IPS-18c (cell line): Measurements from ENCODE around the gene DGUOK.
A peak's percentile ranks its signal among the peaks of the same experiment; 100 is the strongest.

Experiments
- H3K4me3 ChIP-seq: 2 replicates; pipeline ENCODE4 v1.7.0; 2013; ENCODE audit warnings: low read depth, mild to moderate bottlenecking, low read length, moderate library complexity; ENCODE audit not compliant: insufficient read depth
- H3K9me3 ChIP-seq: one replicate; pipeline ENCODE4 v1.6.1; 2013; ENCODE audit warnings: mild to moderate bottlenecking, low read length, moderate library complexity; ENCODE audit not compliant: control insufficient read depth, insufficient read depth

The DGUOK gene

DNA sequence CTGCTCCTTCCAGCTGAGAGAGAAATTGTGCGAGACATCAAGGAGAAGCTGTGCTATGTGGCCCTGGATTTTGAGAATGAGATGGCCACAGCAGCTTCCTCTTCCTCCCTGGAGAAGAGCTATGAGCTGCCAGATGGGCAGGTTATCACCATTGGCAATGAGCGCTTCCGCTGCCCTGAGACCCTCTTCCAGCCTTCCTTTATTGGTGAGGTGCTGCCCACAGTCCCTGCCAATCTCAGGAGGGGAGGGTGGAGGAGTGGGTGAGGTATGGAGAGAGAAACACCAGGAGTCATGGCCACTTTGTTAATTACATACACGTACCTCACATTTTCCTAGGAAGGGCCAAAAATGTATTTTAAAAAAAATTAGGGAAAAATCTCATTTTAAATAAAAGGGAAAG lies 12.0 kb upstream of the DGUOK start:
- H3K4me3 ChIP-seq = no peak overlapping the region
- no peaks in the 10 kb centered on the region for H3K9me3 ChIP-seq

DNA sequence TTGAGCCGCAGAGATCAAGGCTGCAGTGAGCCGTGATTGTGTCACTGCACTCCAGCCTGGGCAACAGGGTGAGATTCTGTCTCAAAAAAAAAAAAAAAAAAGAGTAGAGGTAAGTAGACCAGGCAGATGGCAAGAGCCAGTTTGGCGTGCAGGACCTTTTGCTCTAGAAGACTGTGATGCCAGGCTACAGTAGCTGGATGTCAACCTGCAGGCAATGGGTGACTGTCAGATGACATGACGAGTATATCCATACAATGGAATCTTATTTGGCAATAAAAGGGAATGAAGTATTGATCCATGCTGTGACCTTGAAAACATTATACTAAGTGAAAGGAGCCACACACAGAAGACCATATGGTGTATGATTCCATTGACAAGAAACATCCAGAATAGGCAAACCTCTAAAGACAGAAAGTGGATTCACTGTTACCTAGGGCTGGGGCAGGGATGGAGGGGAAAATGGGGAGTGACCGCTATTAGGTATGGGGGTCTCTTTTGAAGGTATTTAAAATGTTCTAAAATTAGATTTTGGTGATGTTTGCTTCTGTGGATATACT lies 11.2 kb upstream of the DGUOK start:
- Histone ChIP-seq H3K9me3 (no peaks in the 10 kb centered on the region), H3K4me3 (no peak overlapping the region)

DNA sequence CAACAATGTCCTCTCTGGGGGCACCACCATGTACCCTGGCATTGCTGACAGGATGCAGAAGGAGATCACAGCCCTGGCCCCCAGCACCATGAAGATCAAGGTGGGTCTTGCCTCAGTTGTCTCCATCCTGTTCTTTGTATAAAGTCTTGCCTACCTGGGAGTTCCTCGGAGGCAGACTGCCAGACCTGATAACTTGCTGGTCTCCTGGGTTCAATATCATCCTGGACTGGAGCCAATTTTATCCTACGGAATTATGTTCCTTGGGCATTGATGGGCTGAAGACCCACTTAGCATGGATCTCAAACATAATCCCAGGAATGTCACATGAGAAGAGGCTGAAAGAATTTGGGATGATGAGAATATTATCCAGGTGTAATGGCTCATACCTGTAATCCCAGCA lies 10.0 kb upstream of the DGUOK start:
- H3K4me3 ChIP-seq = no peak overlapping the region
- H3K9me3 ChIP-seq = no peaks in the 10 kb centered on the region

DNA sequence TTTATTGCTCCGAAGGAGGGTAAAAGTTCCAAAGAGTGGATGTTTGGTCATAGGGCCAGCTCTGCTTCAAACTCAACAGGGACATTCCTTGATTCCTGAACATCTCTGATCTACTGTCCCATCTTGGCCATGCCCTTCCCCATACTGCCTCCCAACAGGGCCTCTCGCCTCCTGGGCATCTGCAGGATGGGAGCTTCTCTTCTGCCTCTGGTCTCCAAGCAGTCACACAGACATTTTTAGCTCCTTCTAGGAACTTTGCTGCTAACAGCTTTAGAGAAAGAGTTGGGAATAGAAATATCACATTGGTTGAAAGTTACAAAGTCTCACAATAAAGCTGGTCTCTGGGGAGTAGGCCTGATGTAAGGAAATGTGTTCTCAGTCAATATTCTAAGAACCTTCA lies 9.4 kb upstream of the DGUOK start:
- Histone ChIP-seq H3K4me3 (no peak overlapping the region), H3K9me3 (no peaks in the 10 kb centered on the region)

DNA sequence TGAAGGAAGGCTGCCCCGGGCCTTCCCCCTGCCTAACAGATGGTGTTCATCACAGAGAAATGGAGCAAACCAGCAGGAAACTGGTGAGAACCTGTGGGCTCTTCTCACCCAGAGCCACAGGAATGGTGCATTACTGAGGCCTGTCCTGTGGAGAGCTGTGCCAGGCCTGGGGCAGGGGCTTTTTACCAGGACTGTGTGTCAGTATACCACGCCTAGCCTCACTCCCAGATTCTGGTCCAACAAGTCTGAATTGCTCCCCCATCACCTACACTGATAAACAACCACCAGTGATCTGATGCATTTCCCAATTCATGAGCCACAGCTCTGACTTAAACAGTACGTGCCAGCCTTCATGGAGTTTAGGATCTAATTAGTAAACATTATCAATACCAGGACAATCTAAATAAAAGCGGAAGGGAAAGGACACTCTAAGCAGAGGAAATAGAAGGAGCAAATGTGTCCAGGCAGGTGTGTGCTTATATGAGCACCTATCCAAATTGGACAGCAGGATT lies 8.9 kb upstream of the DGUOK start:
- H3K4me3 ChIP-seq = no peak overlapping the region
- no peaks in the 10 kb centered on the region for H3K9me3 ChIP-seq

GRCh38 chr2:73918856-73919255 lies 7.8 kb upstream of the DGUOK start:
- Histone ChIP-seq H3K4me3 (no peak overlapping the region), H3K9me3 (no peaks in the 10 kb centered on the region)

DNA sequence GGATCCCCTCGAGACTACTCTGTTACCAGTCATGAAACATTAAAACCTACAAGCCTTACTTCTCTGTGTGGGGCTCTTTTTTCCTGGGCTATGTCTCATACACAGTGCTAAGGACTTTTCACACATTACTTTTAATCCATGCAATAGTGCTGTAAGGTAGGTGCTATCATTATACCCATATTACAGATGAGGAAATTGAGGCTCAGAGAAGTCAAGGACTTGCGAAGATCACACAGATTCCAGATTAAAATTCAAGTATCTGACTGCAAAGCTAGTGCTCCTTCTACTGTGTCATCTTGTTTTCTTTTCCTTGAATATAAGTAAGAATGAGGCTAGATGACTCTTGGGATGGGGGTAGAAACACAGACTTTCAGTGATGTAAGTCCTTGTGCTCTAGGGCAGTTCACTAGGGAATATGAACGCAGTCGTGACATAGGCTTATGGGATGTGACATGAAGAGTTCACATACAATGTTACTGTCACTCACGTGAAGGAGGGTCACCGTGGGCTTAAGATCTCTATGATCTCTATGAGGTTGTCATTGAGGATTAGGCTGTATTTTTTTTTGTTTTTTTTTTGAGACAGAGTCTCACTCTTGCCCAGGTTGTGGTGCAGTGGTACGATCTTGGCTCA lies 7.0 kb upstream of the DGUOK start:
- no peaks in the 10 kb centered on the region for H3K9me3 ChIP-seq
- no peak overlapping the region for H3K4me3 ChIP-seq

GRCh38 chr2:73920577-73921545 lies 5.8 kb upstream of the DGUOK start:
- H3K9me3 ChIP-seq = no peaks in the 10 kb centered on the region
- H3K4me3 ChIP-seq = no peak overlapping the region

GRCh38 chr2:73921581-73921980 lies 5.1 kb upstream of the DGUOK start:
- no peak overlapping the region for H3K4me3 ChIP-seq
- H3K9me3 ChIP-seq = no peaks in the 10 kb centered on the region

DNA sequence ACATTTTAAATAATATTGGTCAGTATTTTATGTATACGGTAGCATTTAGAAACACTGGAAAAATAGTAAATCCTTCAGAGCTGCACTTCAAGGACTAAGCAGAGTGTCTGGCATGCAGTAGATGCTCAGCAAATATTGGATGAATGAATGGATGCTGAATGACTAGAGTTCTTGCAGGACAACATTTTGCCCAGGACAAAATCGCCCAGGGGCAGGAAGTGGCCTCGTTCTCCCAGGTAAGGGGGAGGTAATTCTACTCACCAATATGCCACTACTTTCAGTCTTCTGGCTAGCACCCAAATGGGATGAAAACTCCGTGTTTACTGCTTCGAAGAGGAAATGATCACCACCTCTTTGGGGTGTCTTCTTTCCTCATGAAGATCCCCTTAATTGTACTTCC lies 4.0 kb upstream of the DGUOK start:
- H3K4me3 ChIP-seq = no peak overlapping the region
- no peaks in the 10 kb centered on the region for H3K9me3 ChIP-seq

- Histone ChIP-seq H3K4me3 (no peak overlapping the region), H3K9me3 (no peaks in the 10 kb centered on the region)
These were observed 1.5 kb upstream of the DGUOK start for GRCh38 chr2:73925033-73925704.

- H3K4me3 ChIP-seq = no peak overlapping the region
These were observed 707 bp upstream of the DGUOK start for GRCh38 chr2:73925853-73926492.

DNA sequence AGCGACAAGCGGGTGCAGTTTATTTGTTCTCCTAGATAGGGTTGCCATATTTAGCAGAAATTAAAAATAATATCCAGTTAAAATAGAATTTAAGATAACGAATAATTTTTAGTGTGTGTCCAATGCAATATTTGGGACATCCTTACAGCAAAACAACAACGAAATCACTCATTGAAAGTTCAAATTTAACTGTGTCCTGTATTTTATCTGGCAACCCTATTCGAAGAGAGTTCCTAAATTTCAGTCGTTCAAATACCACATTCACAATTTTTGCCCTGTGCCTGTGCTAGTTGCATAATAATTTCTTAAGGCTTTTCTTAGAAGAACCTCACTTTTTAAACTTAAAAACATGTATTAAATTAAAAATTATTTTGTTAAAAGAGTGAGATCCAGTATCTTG lies 664 bp downstream of the DGUOK start:
- no peaks in the 10 kb centered on the region for H3K9me3 ChIP-seq
- peak overlapping the region; percentile 100 for H3K4me3 ChIP-seq

More at GRCh38 chr2:73925853-73926492, 707 bp upstream of the DGUOK start:
- no peaks in the 10 kb centered on the region for H3K9me3 ChIP-seq

DNA sequence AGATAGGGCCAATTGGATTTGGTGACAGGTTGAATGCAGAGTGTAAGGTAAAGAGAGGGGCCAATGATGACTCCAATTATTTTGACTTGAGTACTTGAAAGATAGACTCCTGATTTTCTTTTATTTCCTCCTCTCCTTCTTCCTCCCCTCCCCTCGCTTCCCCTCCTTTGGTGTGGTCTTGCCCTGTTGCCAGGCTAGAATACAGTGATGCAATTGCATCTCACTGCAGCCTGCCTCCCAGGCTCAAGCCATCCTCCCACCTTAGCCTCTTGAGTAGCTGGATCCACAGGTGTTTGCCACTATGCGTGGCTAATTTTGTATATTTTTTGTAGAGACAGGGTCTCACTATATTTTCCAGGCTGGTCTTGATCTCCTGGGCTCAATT lies 2.3 kb downstream of the DGUOK start:
- H3K4me3 ChIP-seq = no peak overlapping the region
- H3K9me3 ChIP-seq = no peaks in the 10 kb centered on the region

- H3K9me3 ChIP-seq = no peaks in the 10 kb centered on the region
- no peak overlapping the region for H3K4me3 ChIP-seq
These were observed 3.7 kb downstream of the DGUOK start for GRCh38 chr2:73930386-73930785.

- Histone ChIP-seq H3K9me3 (no peaks in the 10 kb centered on the region), H3K4me3 (no peak overlapping the region)
These were observed 5.1 kb downstream of the DGUOK start for GRCh38 chr2:73931531-73932500.
